ENCODE results near the gene SPRED1. TPM values are rescaled to one million over a fixed set of nuclear protein-coding genes. Genes with fewer than 3 reads are reported as not detected.

Gene SPRED1
- total and polyA plus RNA-seq, 2 of the 13 experiments (the other 11 are each of a cell fraction or from before 2014, with no cell fraction given), result 3.8 to 9.6 TPM

- Histone ChIP-seq H3K9me3 (ENCODE audit: low read length) (no peaks in the 10 kb centered on the region), H2AFZ (ENCODE audit: low read length) (no peak overlapping the region), H3K79me2 (ENCODE audit: insufficient read depth, low read length) (no peaks in the 10 kb centered on the region), H3K36me3 (replicated peaks in 1 of 2; ENCODE audit: control insufficient read depth in 1 of 2, insufficient read depth in 2 of 2, low read length in 2 of 2) (no peaks in the 10 kb centered on the region), H3K27me3 (ENCODE audit: control insufficient read depth in 1 of 2, insufficient read depth in 2 of 2, low read length in 2 of 2) (no peaks in the 10 kb centered on the region; a peak in 1 of 5 replicates), H3K4me1 (ENCODE audit: insufficient read depth, low read length) (no peaks in the 10 kb centered on the region), H4K20me1 (ENCODE audit: insufficient read depth, low read length) (no peaks in the 10 kb centered on the region), H3K27ac (ENCODE audit: extremely low read length, insufficient read depth, low read length) (no peak overlapping the region), H3K4me2 (ENCODE audit: low read depth, low read length) (no peak overlapping the region), H3K4me3 (replicated peaks in 1 of 3; ENCODE audit: insufficient read depth in 1 of 3, low read depth in 2 of 3, low read length in 3 of 3) (no peak overlapping the region), H3K9ac (ENCODE audit: insufficient read depth, low read depth, low read length) (no peak overlapping the region)
- no peak for DNase-seq (ENCODE audit: low spot score)
- in situ Hi-C loops (cut with HindIII; ENCODE audit: extremely low pct_ligation_motif_present, low pct_unique_long_range_greater_than_20kb), result no loop called here
- intact Hi-C loops (cut with micrococcal nuclease; ENCODE audit: unreplicated experiment), result no loop called here
- ChIA-PET CTCF (ENCODE audit: low intra/inter-chr PET ratio, low total read pairs) (no interaction called here), POLR2A (no interaction called here)
- WGBS (ENCODE audit: low lambda C conversion rate), result 22% methylated on average over 3 of the region's 3 CpGs
- no peak for FAIRE-seq
- BruUV-seq (replicated peaks), result no TSS peak
- no peak for TF ChIP-seq MEIS2 (CRISPR knock-in tag; IDR thresholded peaks at IDR 0.05)
- no peak for TF ChIP-seq RBFOX2 (IDR thresholded peaks at IDR 0.05; ENCODE audit: low read depth, low read length)
- TF ChIP-seq ZNF558 (CRISPR knock-in tag; IDR thresholded peaks at IDR 0.05; ENCODE audit: borderline replicate concordance), result no peak
- TF ChIP-seq HNF4A (CRISPR knock-in tag; IDR thresholded peaks at IDR 0.05), result no peak
- TF ChIP-seq ZBTB26 (CRISPR knock-in tag; IDR thresholded peaks at IDR 0.05; ENCODE audit: borderline replicate concordance), result no peak
- no peak for TF ChIP-seq ZNF274 (CRISPR knock-in tag; IDR thresholded peaks at IDR 0.05)
- TF ChIP-seq ZNF30 (CRISPR knock-in tag; IDR thresholded peaks at IDR 0.05), result no peak
- ATAC-seq, result no peak
Measured at GRCh38 chr15:38229705-38230310, 22.8 kb upstream of the SPRED1 start.

GRCh38 chr15:38231436-38231835 lies 21.2 kb upstream of the SPRED1 start:
- Histone ChIP-seq H3K36me3 (replicated peaks in 1 of 2; ENCODE audit: control insufficient read depth in 1 of 2, insufficient read depth in 2 of 2, low read length in 2 of 2) (no peaks in the 10 kb centered on the region), H3K4me1 (ENCODE audit: insufficient read depth, low read length) (no peaks in the 10 kb centered on the region), H2AFZ (ENCODE audit: low read length) (no peak overlapping the region), H3K27ac (ENCODE audit: extremely low read length, insufficient read depth, low read length) (no peak overlapping the region), H3K9me3 (ENCODE audit: low read length) (no peaks in the 10 kb centered on the region), H3K4me3 (replicated peaks in 1 of 3; ENCODE audit: insufficient read depth in 1 of 3, low read depth in 2 of 3, low read length in 3 of 3) (no peak overlapping the region), H3K27me3 (ENCODE audit: control insufficient read depth in 1 of 2, insufficient read depth in 2 of 2, low read length in 2 of 2) (no peaks in the 10 kb centered on the region; a peak in 1 of 5 replicates), H4K20me1 (ENCODE audit: insufficient read depth, low read length) (no peaks in the 10 kb centered on the region), H3K9ac (ENCODE audit: insufficient read depth, low read depth, low read length) (no peak overlapping the region), H3K4me2 (ENCODE audit: low read depth, low read length) (no peak overlapping the region), H3K79me2 (ENCODE audit: insufficient read depth, low read length) (no peaks in the 10 kb centered on the region)
- ChIA-PET POLR2A (no interaction called here), CTCF (ENCODE audit: low intra/inter-chr PET ratio, low total read pairs) (no interaction called here)
- FAIRE-seq (no peak), DNase-seq (ENCODE audit: low spot score) (no peak), ATAC-seq (no peak)
- intact Hi-C loops (cut with micrococcal nuclease; ENCODE audit: unreplicated experiment), result no loop called here
- 59% methylated on average over 5 of the region's 5 CpGs for WGBS (ENCODE audit: low lambda C conversion rate)
- in situ Hi-C loops (cut with HindIII; ENCODE audit: extremely low pct_ligation_motif_present, low pct_unique_long_range_greater_than_20kb), result no loop called here
- no TSS peak for BruUV-seq (replicated peaks)
- TF ChIP-seq ZFP62 (CRISPR knock-in tag; IDR thresholded peaks at IDR 0.05) (no peak), ZNF430 (CRISPR knock-in tag; IDR thresholded peaks at IDR 0.05) (no peak), ZNF510 (CRISPR knock-in tag; IDR thresholded peaks at IDR 0.05; ENCODE audit: low read depth) (no peak), ZFP1 (CRISPR knock-in tag; IDR thresholded peaks at IDR 0.05) (no peak), POLR2AphosphoS5 (IDR thresholded peaks at IDR 0.05; ENCODE audit: low read depth, low read length) (no peak), ZNF235 (CRISPR knock-in tag; IDR thresholded peaks at IDR 0.05; ENCODE audit: borderline replicate concordance) (no peak), ATAD3A (CRISPR knock-in tag; IDR thresholded peaks at IDR 0.05) (no peak), SMAD9 (CRISPR knock-in tag; IDR thresholded peaks at IDR 0.05) (no peak), ZFP37 (CRISPR knock-in tag; IDR thresholded peaks at IDR 0.05; ENCODE audit: borderline replicate concordance) (no peak), ZNF282 (IDR thresholded peaks at IDR 0.05; ENCODE audit: partially characterized antibody) (no peak), RXRB (CRISPR knock-in tag; IDR thresholded peaks at IDR 0.05; ENCODE audit: borderline replicate concordance) (no peak), ZNF3 (CRISPR knock-in tag; IDR thresholded peaks at IDR 0.05) (no peak), ELF1 (CRISPR knock-in tag; IDR thresholded peaks at IDR 0.05) (no peak)

Data from HepG2 (cell line).